Spleen (tissue), 7 donors: ENCODE data around the gene DDX43.

Source experiments
- POLR2A ChIP-seq, 3 donors: fragments of 450-650 bp; IDR thresholded peaks; one replicate each; pipeline ENCODE4 v1.5.1; 2017; ENCODE audit warnings: antibody characterized with exemption in 3 of 3, mild to moderate bottlenecking in 1 of 3
- TF ChIP-seq, protein P1 (sequence below), 11 experiments: fragments of 200-600 bp in 7 of 11; fragments of 450-650 bp in 4 of 11; sonication (generic) in 4 of 11; IDR thresholded peaks in 8 of 11; conservative IDR thresholded peaks in 3 of 11; 1 replicate in 7 of 11; 2 replicates in 4 of 11; pipeline versions ENCODE4 v1.4.0 to v1.8.0; 2016 to 2021; ENCODE audit warnings: antibody characterized with exemption in 11 of 11, inconsistent platforms in 4 of 11, mild to moderate bottlenecking in 1 of 11
- donor health status: DM: no; HTN: no; CAD: no; lungs with moderate emphysema.
- donor health status: DM: no; HTN: no; CAD: no.
- donor health status: DM: no; HTN: no; CAD: no.

DNA sequence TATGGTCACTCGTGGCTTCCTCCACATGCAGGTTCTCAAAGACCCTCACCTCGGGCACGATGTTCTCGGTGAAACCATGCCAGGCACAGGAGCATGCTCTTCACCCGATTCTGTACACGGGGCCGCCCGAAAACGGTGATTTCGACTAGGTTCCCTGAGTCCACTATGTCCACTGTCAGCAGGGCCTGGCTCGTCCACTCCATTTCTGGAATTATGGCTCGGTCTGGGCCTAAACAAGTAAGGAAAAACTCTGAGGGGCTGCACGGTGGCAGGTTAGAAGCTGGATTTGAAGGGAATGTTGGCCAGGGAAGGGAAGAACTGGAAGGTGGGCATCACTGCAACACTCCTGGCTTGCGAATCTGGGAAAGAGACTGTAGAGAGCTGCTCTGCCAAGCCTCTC is 25.5 kb upstream of the DDX43 start:
- TF ChIP-seq, protein P1, sequence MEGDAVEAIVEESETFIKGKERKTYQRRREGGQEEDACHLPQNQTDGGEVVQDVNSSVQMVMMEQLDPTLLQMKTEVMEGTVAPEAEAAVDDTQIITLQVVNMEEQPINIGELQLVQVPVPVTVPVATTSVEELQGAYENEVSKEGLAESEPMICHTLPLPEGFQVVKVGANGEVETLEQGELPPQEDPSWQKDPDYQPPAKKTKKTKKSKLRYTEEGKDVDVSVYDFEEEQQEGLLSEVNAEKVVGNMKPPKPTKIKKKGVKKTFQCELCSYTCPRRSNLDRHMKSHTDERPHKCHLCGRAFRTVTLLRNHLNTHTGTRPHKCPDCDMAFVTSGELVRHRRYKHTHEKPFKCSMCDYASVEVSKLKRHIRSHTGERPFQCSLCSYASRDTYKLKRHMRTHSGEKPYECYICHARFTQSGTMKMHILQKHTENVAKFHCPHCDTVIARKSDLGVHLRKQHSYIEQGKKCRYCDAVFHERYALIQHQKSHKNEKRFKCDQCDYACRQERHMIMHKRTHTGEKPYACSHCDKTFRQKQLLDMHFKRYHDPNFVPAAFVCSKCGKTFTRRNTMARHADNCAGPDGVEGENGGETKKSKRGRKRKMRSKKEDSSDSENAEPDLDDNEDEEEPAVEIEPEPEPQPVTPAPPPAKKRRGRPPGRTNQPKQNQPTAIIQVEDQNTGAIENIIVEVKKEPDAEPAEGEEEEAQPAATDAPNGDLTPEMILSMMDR (IDR thresholded peaks at IDR 0.05 in 8 of 11, conservative IDR thresholded peaks at IDR 0.05 in 3 of 11) = no peak
- no peak for TF ChIP-seq POLR2A (IDR thresholded peaks at IDR 0.05)
